DND-41 (cell line): ENCODE results near the gene KRTAP10-3.

Experiments used
- EZH2 ChIP-seq: IDR thresholded peaks from 3 replicates; pipeline ENCODE4 v1.6.1; 2012; ENCODE audit warnings: borderline replicate concordance, low read depth, mild to moderate bottlenecking, moderate library complexity, low read length, inconsistent platforms; ENCODE audit not compliant: severe bottlenecking
- TF ChIP-seq, protein P1 (sequence below): IDR thresholded peaks from 2 replicates; pipeline ENCODE4 v1.5.1; 2012; ENCODE audit warnings: borderline replicate concordance, low read length, moderate library complexity, mild to moderate bottlenecking; ENCODE audit not compliant: poor library complexity, severe bottlenecking; ENCODE audit errors: extremely low read depth

DNA sequence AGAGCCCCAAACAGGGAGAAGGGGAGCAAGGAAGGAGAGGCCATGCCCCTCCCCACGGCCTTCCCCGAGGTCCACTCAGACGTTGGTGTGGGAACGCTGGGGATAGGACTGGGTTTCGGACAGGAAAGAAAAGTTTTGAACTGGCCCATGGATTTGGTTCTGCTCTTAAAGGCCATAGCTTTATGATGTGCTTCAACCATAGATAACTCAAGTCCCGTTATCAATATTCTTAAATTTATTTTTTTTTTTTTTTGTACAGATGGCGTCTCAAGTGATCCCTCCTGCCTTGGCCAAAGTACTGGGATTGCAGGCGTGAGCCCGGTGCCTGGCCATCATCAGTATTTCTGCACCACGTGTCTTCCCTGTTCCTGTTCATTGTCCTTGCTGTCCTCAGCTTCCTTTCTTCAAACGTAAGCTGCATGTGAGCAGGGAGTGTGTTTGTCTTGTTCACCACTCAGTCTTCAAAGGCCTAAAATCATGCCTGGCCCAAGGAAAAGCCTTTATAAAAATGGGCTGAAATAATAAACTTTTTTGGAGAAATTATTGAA is 17.8 kb downstream of the KRTAP10-3 start:
- TF ChIP-seq, protein P1, sequence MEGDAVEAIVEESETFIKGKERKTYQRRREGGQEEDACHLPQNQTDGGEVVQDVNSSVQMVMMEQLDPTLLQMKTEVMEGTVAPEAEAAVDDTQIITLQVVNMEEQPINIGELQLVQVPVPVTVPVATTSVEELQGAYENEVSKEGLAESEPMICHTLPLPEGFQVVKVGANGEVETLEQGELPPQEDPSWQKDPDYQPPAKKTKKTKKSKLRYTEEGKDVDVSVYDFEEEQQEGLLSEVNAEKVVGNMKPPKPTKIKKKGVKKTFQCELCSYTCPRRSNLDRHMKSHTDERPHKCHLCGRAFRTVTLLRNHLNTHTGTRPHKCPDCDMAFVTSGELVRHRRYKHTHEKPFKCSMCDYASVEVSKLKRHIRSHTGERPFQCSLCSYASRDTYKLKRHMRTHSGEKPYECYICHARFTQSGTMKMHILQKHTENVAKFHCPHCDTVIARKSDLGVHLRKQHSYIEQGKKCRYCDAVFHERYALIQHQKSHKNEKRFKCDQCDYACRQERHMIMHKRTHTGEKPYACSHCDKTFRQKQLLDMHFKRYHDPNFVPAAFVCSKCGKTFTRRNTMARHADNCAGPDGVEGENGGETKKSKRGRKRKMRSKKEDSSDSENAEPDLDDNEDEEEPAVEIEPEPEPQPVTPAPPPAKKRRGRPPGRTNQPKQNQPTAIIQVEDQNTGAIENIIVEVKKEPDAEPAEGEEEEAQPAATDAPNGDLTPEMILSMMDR = no peak
- no peak for TF ChIP-seq EZH2
